Endothelial cell of umbilical vein (primary cell): ENCODE data around the gene ACBD6. TPM values are rescaled to one million over a fixed set of nuclear protein-coding genes. Genes with fewer than 3 reads are reported as not detected.

ENCODE experiments used
- BruUV-seq: library from RNA; stranded (reverse); fragments of 400-500 nt; replicated peaks from 2 replicates; lab custom pipeline; 2021; lab: Mats Ljungman, UMichigan
- CTCF ChIA-PET: fragments of 300-600, 350-600 bp; sonication (Branson Sonifier 250); formaldehyde crosslinking; loops from one replicate; lab custom pipeline; 2021; ENCODE audit warnings: antibody characterized with exemption, inconsistent platforms; lab: Charles Lee
- POLR2A ChIA-PET: fragments of 300-600, 350-600 bp; sonication (Branson Sonifier 250); formaldehyde crosslinking; loops from one replicate; lab custom pipeline; 2021; ENCODE audit warnings: antibody characterized with exemption, inconsistent platforms; lab: Charles Lee
- DNase-seq: peaks from one replicate; pipeline ENCODE4 v3.0.0-alpha.2; 2011; ENCODE audit warnings: low read depth, low spot score
- FAIRE-seq: peaks from 2 replicates; lab custom pipeline; 2011; peaks lifted over from hg19 to GRCh38; lab: Jason Lieb, UNC
- H2AFZ ChIP-seq: 2 replicates; pipeline ENCODE4 v1.6.0; 2012; ENCODE audit warnings: low read depth, low read length, control low read depth, inconsistent platforms
- H3K27ac ChIP-seq: 2 replicates; pipeline ENCODE4 v1.5.1; 2011; ENCODE audit warnings: low read depth, mild to moderate bottlenecking, control low read depth, low read length, moderate library complexity; ENCODE audit not compliant: insufficient read depth
- H3K27me3 ChIP-seq, 2 experiments: 2 replicates each; pipeline versions ENCODE4 v1.6.0 to v1.6.1; 2011; ENCODE audit warnings: low read length in 2 of 2, mixed read lengths in 1 of 2; ENCODE audit not compliant: control insufficient read depth in 2 of 2, insufficient read depth in 2 of 2
- H3K36me3 ChIP-seq, 2 experiments: 2 replicates in 1 of 2; 3 replicates in 1 of 2; pipeline ENCODE4 v1.5.1; 2011; ENCODE audit warnings: low read length in 2 of 2, mild to moderate bottlenecking in 1 of 2, moderate library complexity in 1 of 2; ENCODE audit not compliant: control insufficient read depth in 2 of 2, insufficient read depth in 2 of 2; ENCODE audit errors: extremely low read depth in 1 of 2
- H3K4me1 ChIP-seq: 3 replicates; pipeline ENCODE4 v1.5.1; 2011; ENCODE audit warnings: mild to moderate bottlenecking, low read length; ENCODE audit not compliant: control insufficient read depth, insufficient read depth; ENCODE audit errors: extremely low read depth
- H3K4me2 ChIP-seq: 2 replicates; pipeline ENCODE4 v1.6.1; 2011; ENCODE audit warnings: low read length, control low read depth, mixed read lengths; ENCODE audit not compliant: insufficient read depth
- H3K4me3 ChIP-seq, 3 experiments: fragments of 200-600 bp in 1 of 3; sonication (generic), shearing (Covaris generic) in 1 of 3; replicated peaks in 1 of 3; 2 replicates each; pipeline ENCODE4 v1.5.1; 2011 to 2016; ENCODE audit warnings: control low read depth in 3 of 3, low read length in 3 of 3, mild to moderate bottlenecking in 2 of 3, inconsistent platforms in 1 of 3, low read depth in 1 of 3, moderate library complexity in 1 of 3; ENCODE audit not compliant: insufficient read depth in 1 of 3
- H3K79me2 ChIP-seq: 2 replicates; pipeline ENCODE4 v1.6.0; 2012; ENCODE audit warnings: low read length, inconsistent platforms; ENCODE audit not compliant: control insufficient read depth, insufficient read depth
- H3K9ac ChIP-seq: replicated peaks from 2 replicates; pipeline ENCODE3; 2011; ENCODE audit warnings: low read length, control low read depth; ENCODE audit not compliant: insufficient read depth; ENCODE audit errors: extremely low read depth
- H3K9me1 ChIP-seq: replicated peaks from 3 replicates; pipeline ENCODE4 v1.6.0; 2011; ENCODE audit warnings: mild to moderate bottlenecking, low read length; ENCODE audit not compliant: control insufficient read depth, insufficient read depth; ENCODE audit errors: extremely low read depth
- H3K9me3 ChIP-seq: replicated peaks from 2 replicates; pipeline ENCODE4 v1.5.1; 2012; ENCODE audit warnings: low read length, inconsistent platforms; ENCODE audit not compliant: control insufficient read depth, insufficient read depth
- H4K20me1 ChIP-seq: replicated peaks from 2 replicates; pipeline ENCODE3; 2011; ENCODE audit warnings: mild to moderate bottlenecking, low read length; ENCODE audit not compliant: control insufficient read depth, insufficient read depth; ENCODE audit errors: extremely low read depth
- EZH2 ChIP-seq: IDR thresholded peaks from 2 replicates; pipeline ENCODE4 v1.6.1; 2012; ENCODE audit warnings: borderline replicate concordance, low read depth, mild to moderate bottlenecking, moderate library complexity, low read length, inconsistent platforms; ENCODE audit not compliant: severe bottlenecking
- FOS ChIP-seq: IDR thresholded peaks from 2 replicates; pipeline ENCODE4 v1.6.1; 2011; ENCODE audit warnings: mild to moderate bottlenecking, low read length, moderate library complexity, borderline replicate concordance; ENCODE audit not compliant: insufficient read depth
- GATA2 ChIP-seq: IDR thresholded peaks from 2 replicates; pipeline ENCODE4 v1.7.0; 2011; ENCODE audit warnings: low read depth, mild to moderate bottlenecking, moderate library complexity, mixed read lengths, low read length; ENCODE audit not compliant: insufficient read length, insufficient read depth
- JUN ChIP-seq: IDR thresholded peaks from 2 replicates; pipeline ENCODE4 v1.6.1; 2011; ENCODE audit warnings: borderline replicate concordance, low read depth; ENCODE audit not compliant: insufficient read length, insufficient read depth
- MYC ChIP-seq: IDR thresholded peaks from one replicate; pipeline ENCODE4 v1.6.1; 2011; ENCODE audit warnings: mild to moderate bottlenecking, low read depth, low read length
- POLR2A ChIP-seq: IDR thresholded peaks from 2 replicates; pipeline ENCODE4 v1.6.1; 2012; ENCODE audit warnings: low read depth, mild to moderate bottlenecking, control low read depth, low read length
- POLR2AphosphoS5 ChIP-seq: IDR thresholded peaks from 2 replicates; pipeline ENCODE4 v1.6.1; 2012; ENCODE audit warnings: low read depth, mild to moderate bottlenecking, control low read depth, low read length, moderate library complexity; ENCODE audit not compliant: insufficient read depth
- dilution Hi-C: fragments of 300-500 bp; cut with MboI; formaldehyde crosslinking; loops from one replicate; pipeline ENCODE4 v1.15.0; 2019; ENCODE audit warnings: low sequenced_read_pairs; ENCODE audit not compliant: extremely low pct_ligation_motif_present
- intact Hi-C: fragments of 100-400 bp; cut with micrococcal nuclease; formaldehyde crosslinking; loops from one replicate; pipeline ENCODE4 v1.10.0; 2022
- polyA plus RNA-seq, 4 experiments: library from polyadenylated mRNA; depleted of rRNA in 3 of 4; stranded (reverse) in 3 of 4; unstranded in 1 of 4; fragments of >200 nt; gene quantifications; 2 replicates each; pipeline versions ENCODE4 v1.2.1 to v1.2.3, GENCODE V29; 2011 to 2012; ENCODE audit warnings: missing spikeins in 1 of 4
- total RNA-seq: library from RNA; stranded (reverse); gene quantifications from 2 replicates; pipeline ENCODE4 v1.2.3, GENCODE V29; 2021
- TF ChIP-seq, protein P1 (sequence below): IDR thresholded peaks from 2 replicates; pipeline ENCODE4 v1.6.1; 2011; ENCODE audit not compliant: insufficient read depth, insufficient read length
- TF ChIP-seq, protein P2 (sequence below), 2 donors: IDR thresholded peaks; 1 replicate in 1 of 2; 2 replicates in 1 of 2; pipeline ENCODE4 v1.5.1; 2011; ENCODE audit warnings: low read length in 2 of 2, mild to moderate bottlenecking in 2 of 2, moderate library complexity in 2 of 2, control low read depth in 1 of 2, inconsistent platforms in 1 of 2, low read depth in 1 of 2; ENCODE audit not compliant: insufficient read depth in 1 of 2; ENCODE audit errors: extremely low read depth in 1 of 2

Gene ACBD6
- total and polyA plus RNA-seq, 2 donors (not counting 3 experiments of a cell fraction or from before 2014, with no cell fraction given): 55.6 to 56.4 TPM

DNA sequence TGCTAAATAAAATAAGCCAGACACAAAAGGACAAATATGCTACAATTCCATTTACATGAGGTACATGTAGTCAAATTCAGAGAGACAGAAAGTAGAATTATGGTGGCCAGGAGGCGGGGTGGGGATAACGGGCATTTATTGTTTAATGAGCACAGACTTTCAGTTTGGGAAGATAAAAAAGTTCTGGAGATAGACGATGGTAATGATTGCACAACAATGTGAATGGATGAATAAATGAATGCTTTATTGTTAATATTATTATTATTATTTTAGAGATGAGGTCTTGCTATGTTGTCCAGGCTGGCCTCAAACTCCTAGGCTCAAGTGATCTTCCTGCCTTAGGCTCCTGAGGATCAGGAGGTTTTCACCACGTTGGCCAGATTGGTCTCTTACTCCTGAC is 150.4 kb downstream of the ACBD6 start:
- Histone ChIP-seq H3K9ac (no peak overlapping the region), H3K4me2 (no peak overlapping the region), H3K4me1 (no peaks in the 10 kb centered on the region), H3K9me3 (no peaks in the 10 kb centered on the region), H3K4me3 (no peak overlapping the region), H4K20me1 (no peaks in the 10 kb centered on the region), H3K36me3 (no peaks in the 10 kb centered on the region), H3K27me3 (no peaks in the 10 kb centered on the region), H3K9me1 (no peaks in the 10 kb centered on the region), H3K79me2 (no peaks in the 10 kb centered on the region), H3K27ac (no peak overlapping the region), H2AFZ (no peak overlapping the region)
- no TSS peak for BruUV-seq
- dilution Hi-C loops: no loop called here
- DNase-seq (no peak), FAIRE-seq (no peak)
- intact Hi-C loops: no loop called here
- ChIA-PET CTCF (no interaction called here), POLR2A (no interaction called here)
- TF ChIP-seq, protein P1, sequence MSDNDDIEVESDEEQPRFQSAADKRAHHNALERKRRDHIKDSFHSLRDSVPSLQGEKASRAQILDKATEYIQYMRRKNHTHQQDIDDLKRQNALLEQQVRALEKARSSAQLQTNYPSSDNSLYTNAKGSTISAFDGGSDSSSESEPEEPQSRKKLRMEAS: no peak
- TF ChIP-seq JUN: no peak
- TF ChIP-seq GATA2: no peak
- no peak for TF ChIP-seq POLR2A

DNA sequence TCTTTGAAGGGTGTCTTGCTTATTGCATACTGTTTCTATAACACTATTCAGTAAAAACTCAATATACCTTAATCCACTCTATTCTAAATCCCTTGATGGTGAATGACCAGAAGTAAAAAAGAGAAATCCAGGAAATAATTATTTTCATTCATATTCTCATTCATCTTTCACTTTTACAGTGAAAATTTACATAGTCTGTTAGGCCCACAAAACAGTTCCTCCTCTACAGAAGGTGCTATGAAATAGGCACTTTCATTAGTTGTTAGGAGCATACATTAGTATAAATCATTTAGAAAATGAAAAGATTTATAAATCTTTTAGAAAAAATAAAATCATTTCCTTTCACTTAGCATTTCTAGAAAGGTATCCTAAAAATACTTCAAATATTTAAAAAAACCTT is 157.2 kb downstream of the ACBD6 start:
- no peak for DNase-seq
- Histone ChIP-seq H3K79me2 (no peaks in the 10 kb centered on the region), H3K27me3 (no peaks in the 10 kb centered on the region), H3K4me3 (no peak overlapping the region), H3K9ac (no peak overlapping the region), H3K36me3 (no peaks in the 10 kb centered on the region), H3K9me3 (no peaks in the 10 kb centered on the region), H3K9me1 (peaks cover 2% of the 10 kb centered on the region), H4K20me1 (no peaks in the 10 kb centered on the region), H3K27ac (no peak overlapping the region), H3K4me1 (no peaks in the 10 kb centered on the region), H2AFZ (no peak overlapping the region), H3K4me2 (no peak overlapping the region)
- BruUV-seq: no TSS peak
- dilution Hi-C loops: no loop called here
- TF ChIP-seq JUN (no peak), GATA2 (no peak), POLR2AphosphoS5 (no peak), EZH2 (no peak), MYC (no peak), POLR2A (no peak), FOS (no peak)
- TF ChIP-seq, protein P1: no peak
- TF ChIP-seq, protein P2, sequence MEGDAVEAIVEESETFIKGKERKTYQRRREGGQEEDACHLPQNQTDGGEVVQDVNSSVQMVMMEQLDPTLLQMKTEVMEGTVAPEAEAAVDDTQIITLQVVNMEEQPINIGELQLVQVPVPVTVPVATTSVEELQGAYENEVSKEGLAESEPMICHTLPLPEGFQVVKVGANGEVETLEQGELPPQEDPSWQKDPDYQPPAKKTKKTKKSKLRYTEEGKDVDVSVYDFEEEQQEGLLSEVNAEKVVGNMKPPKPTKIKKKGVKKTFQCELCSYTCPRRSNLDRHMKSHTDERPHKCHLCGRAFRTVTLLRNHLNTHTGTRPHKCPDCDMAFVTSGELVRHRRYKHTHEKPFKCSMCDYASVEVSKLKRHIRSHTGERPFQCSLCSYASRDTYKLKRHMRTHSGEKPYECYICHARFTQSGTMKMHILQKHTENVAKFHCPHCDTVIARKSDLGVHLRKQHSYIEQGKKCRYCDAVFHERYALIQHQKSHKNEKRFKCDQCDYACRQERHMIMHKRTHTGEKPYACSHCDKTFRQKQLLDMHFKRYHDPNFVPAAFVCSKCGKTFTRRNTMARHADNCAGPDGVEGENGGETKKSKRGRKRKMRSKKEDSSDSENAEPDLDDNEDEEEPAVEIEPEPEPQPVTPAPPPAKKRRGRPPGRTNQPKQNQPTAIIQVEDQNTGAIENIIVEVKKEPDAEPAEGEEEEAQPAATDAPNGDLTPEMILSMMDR (IDR thresholded peaks at IDR 0.05; ENCODE audit: extremely low read depth in 1 of 2, insufficient read depth in 1 of 2, low read depth in 1 of 2, low read length in 2 of 2): no peak
- no peak for FAIRE-seq
- intact Hi-C loops: no loop called here
- POLR2A ChIA-PET: no interaction called here
- CTCF ChIA-PET: interaction anchor here (1.2 kb wide), 1 partner anchor 58 kb away, joined by 3 read pairs; no protein-coding TSS in a partner anchor
